A673 (cell line): ENCODE measurements around the gene ARSB. TPM values are rescaled to one million over a fixed set of nuclear protein-coding genes. Genes with fewer than 3 reads are reported as not detected.

ENCODE experiments used
- BruUV-seq: library from RNA; stranded (reverse); fragments of 400-500 nt; replicated peaks from 2 replicates; lab custom pipeline; 2021; lab: Mats Ljungman, UMichigan
- CTCF ChIA-PET: fragments of 300-600 bp; sonication (Branson Sonifier 250); formaldehyde crosslinking; loops from one replicate; lab custom pipeline; 2022; ENCODE audit warnings: antibody characterized with exemption; lab: Charles Lee
- POLR2A ChIA-PET: fragments of 300-600 bp; sonication (Branson Sonifier 250); formaldehyde crosslinking; loops from one replicate; lab custom pipeline; 2022; ENCODE audit warnings: antibody characterized with exemption; ENCODE audit not compliant: low non-redundant PET; lab: Charles Lee
- DNase-seq: peaks from one replicate; pipeline ENCODE4 v3.0.0-alpha.2; 2015; ENCODE audit warnings: low spot score
- H3K27ac ChIP-seq: fragments of 200-600 bp; sonication (generic); 2 replicates; pipeline ENCODE4 v1.5.1; 2016; ENCODE audit warnings: mixed run types, low read depth, mild to moderate bottlenecking, mixed read lengths, antibody characterized with exemption, low read length; ENCODE audit not compliant: poor library complexity, severe bottlenecking
- H3K27me3 ChIP-seq: fragments of 200-600 bp; sonication (generic); replicated peaks from 2 replicates; pipeline ENCODE4 v1.6.1; 2017; ENCODE audit warnings: mixed run types, low read depth, mild to moderate bottlenecking, mixed read lengths, antibody characterized with exemption, low read length; ENCODE audit not compliant: insufficient read depth, poor library complexity
- H3K36me3 ChIP-seq: fragments of 200-600 bp; sonication (generic); 2 replicates; pipeline ENCODE4 v1.6.1; 2016; ENCODE audit warnings: mixed run types, mild to moderate bottlenecking, mixed read lengths, antibody characterized with exemption, low read length; ENCODE audit not compliant: insufficient read depth, poor library complexity, severe bottlenecking
- H3K4me1 ChIP-seq: fragments of 200-600 bp; sonication (generic); 2 replicates; pipeline ENCODE4 v1.6.1; 2017; ENCODE audit warnings: mixed run types, mild to moderate bottlenecking, mixed read lengths, antibody characterized with exemption, low read length; ENCODE audit not compliant: insufficient read depth, poor library complexity, severe bottlenecking
- H3K4me3 ChIP-seq: fragments of 200-600 bp; sonication (generic); 2 replicates; pipeline ENCODE4 v1.5.1; 2016; ENCODE audit warnings: low read depth, mixed run types, mild to moderate bottlenecking, mixed read lengths, low read length; ENCODE audit not compliant: poor library complexity, severe bottlenecking
- H3K9me3 ChIP-seq: fragments of 200-600 bp; sonication (generic); 2 replicates; pipeline ENCODE4 v1.6.1; 2016; ENCODE audit warnings: mixed run types, low read depth, mild to moderate bottlenecking, mixed read lengths, antibody characterized with exemption, low read length; ENCODE audit not compliant: poor library complexity, severe bottlenecking
- EZH2 ChIP-seq: fragments of 200-600 bp; sonication (generic); IDR thresholded peaks from 2 replicates; pipeline ENCODE4 v1.6.1; 2017; ENCODE audit warnings: borderline replicate concordance, low read depth, mild to moderate bottlenecking, mixed read lengths, antibody characterized with exemption, low read length; ENCODE audit not compliant: poor library complexity, severe bottlenecking
- intact Hi-C: fragments of 100-400 bp; cut with micrococcal nuclease; formaldehyde crosslinking; loops from one replicate; pipeline ENCODE4 v1.10.0; 2022; ENCODE audit not compliant: unreplicated experiment
- total RNA-seq: library from RNA; stranded (reverse); gene quantifications from 2 replicates; pipeline ENCODE4 v1.2.3, GENCODE V29; 2021
- TF ChIP-seq, protein P1 (sequence below): fragments of 300-800, 200-600 bp; sonication (generic); conservative IDR thresholded peaks from 2 replicates; pipeline ENCODE4 v1.5.1; 2017; ENCODE audit warnings: low read depth, mild to moderate bottlenecking, antibody characterized with exemption, low read length, moderate library complexity, mixed read lengths

The ARSB gene
- total RNA-seq, 1 experiment from 2014 or later, result 16.8 TPM

DNA sequence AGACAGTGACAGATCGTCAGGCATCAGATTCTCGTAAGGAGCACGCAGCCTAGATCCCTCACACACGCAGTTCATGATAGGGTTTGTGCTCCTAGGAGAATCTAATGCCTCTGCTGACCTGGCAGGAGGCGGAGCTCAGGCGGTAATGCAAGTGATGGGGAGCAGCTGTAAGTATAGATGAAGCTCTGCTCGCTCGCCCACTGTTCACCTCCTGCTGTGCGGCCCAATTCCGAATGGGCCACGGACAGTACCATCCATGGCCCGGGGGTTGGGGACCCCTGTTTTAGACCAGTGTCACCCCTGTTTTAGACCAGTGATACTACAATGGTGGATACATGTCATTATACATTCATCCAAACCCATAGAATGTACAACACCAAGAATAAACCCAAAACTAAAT lies 4.0 kb upstream of the ARSB start:
- ChIA-PET CTCF (no interaction called here), POLR2A (no interaction called here)
- Histone ChIP-seq H3K36me3 (no peaks in the 10 kb centered on the region), H3K27me3 (no peaks in the 10 kb centered on the region), H3K9me3 (no peaks in the 10 kb centered on the region), H3K27ac (no peak overlapping the region), H3K4me3 (no peak overlapping the region), H3K4me1 (peaks cover under 1% of the 10 kb centered on the region)
- intact Hi-C loops, result no loop called here
- no peak for DNase-seq
- no TSS peak for BruUV-seq
- TF ChIP-seq, protein P1, sequence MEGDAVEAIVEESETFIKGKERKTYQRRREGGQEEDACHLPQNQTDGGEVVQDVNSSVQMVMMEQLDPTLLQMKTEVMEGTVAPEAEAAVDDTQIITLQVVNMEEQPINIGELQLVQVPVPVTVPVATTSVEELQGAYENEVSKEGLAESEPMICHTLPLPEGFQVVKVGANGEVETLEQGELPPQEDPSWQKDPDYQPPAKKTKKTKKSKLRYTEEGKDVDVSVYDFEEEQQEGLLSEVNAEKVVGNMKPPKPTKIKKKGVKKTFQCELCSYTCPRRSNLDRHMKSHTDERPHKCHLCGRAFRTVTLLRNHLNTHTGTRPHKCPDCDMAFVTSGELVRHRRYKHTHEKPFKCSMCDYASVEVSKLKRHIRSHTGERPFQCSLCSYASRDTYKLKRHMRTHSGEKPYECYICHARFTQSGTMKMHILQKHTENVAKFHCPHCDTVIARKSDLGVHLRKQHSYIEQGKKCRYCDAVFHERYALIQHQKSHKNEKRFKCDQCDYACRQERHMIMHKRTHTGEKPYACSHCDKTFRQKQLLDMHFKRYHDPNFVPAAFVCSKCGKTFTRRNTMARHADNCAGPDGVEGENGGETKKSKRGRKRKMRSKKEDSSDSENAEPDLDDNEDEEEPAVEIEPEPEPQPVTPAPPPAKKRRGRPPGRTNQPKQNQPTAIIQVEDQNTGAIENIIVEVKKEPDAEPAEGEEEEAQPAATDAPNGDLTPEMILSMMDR, result no peak
- TF ChIP-seq EZH2, result no peak

DNA sequence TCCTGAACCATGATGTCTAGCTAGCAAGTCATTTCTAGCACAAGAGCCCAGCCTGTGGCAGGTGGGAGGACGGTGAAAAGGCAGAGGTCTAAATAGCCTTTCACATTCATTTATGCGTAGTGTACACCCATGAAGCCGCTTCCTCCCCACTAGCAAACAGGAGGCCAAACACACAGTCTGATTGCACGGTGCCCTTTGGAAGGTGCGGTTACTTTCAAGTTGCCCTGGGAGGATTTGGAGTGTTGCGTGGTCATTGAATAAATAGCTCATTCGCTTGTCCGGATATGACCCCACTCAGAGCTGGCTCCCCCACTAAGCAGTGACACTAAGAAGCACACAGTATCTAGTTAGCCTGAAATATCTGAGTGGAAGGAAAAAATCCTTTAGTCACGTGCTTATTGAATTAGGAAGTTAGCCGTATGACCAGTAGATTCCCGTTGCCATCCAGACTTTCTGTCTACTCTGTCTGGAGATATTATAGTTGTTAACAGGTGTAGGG lies 664 bp upstream of the ARSB start:
- intact Hi-C loops, result no loop called here
- ChIA-PET POLR2A (interaction anchor here (0.5 kb wide), 1 partner anchor 1253 kb away, joined by 4 read pairs; no protein-coding TSS in a partner anchor), CTCF (no interaction called here)
- no peaks in the 10 kb centered on the region for H3K36me3 ChIP-seq
- H3K27me3 ChIP-seq, result no peaks in the 10 kb centered on the region
- peak overlapping the region; percentile 80 for H3K27ac ChIP-seq
- H3K9me3 ChIP-seq, result no peaks in the 10 kb centered on the region
- no TSS peak for BruUV-seq
- no peak for DNase-seq
- H3K4me1 ChIP-seq, result peaks cover 7% of the 10 kb centered on the region
- peak overlapping the region; percentile 82 for H3K4me3 ChIP-seq
- TF ChIP-seq, protein P1, result no peak
- TF ChIP-seq EZH2, result no peak

DNA sequence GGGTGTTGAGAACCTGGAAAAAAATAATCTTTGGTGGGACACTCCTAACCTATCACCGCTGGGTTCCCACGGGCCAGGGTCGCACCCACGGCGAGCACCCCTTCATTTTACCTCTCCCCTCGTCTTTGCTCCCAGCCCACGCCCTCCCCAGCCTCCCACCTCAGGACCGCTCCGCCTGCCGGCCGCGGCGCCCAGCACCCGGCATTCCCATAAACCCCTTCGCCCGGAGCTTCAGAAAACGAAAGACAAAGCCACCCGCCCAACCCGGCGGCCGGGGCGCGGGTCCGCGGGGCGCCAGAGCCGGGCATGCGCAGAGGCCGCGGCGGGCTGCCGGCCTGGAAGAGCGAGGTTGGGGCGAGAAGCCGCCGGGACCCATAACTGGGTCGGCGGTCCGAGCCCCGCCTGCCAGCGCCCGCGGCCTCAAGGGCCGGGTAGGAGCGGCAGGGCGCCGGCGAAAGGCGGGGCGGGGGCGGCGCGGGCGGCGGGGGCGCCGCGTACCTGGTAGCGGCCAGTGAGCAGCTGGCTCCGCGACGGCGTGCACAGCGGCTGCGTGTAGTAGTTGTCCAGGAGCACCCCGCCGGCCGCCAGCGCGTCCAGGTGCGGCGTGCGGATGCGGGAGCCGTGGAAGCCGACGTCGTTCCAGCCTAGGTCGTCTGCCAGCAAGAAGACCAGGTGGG lies 533 bp downstream of the ARSB start:
- intact Hi-C loops, result no loop called here
- ChIA-PET CTCF (interaction anchor here (0.6 kb wide), 3 partner anchors 12 to 618 kb away, joined by 3 to 8 read pairs (median 3); no protein-coding TSS in a partner anchor), POLR2A (interaction anchor here (0.7 kb wide), 1 partner anchor 872 kb away, joined by 4 read pairs; no protein-coding TSS in a partner anchor)
- DNase-seq, result peak; percentile 93
- Histone ChIP-seq H3K27ac (peak overlapping the region; percentile 80), H3K4me3 (peak overlapping the region; percentile 82), H3K4me1 (peaks cover 7% of the 10 kb centered on the region), H3K27me3 (no peaks in the 10 kb centered on the region), H3K36me3 (no peaks in the 10 kb centered on the region), H3K9me3 (no peaks in the 10 kb centered on the region)
- TF ChIP-seq, protein P1, result no peak; the same call in 1 of the 2 replicates
- TF ChIP-seq EZH2, result no peak
- BruUV-seq, result no TSS peak
